Activated naive CD4-positive, alpha-beta T cell treated with Interleukin-2 at 50 U/mL for 16 hours (primary cell): ENCODE measurements around the gene EIF4G3.
"Not testable (repeated sequence)": the region's sequence is repeated elsewhere in the genome, so short reads cannot be mapped to it uniquely, and the experiment has no call there.

ENCODE experiments used
- DNase-seq: peaks from one replicate; pipeline ENCODE4 v3.0.0-alpha.2; 2020

EIF4G3 gene

DNA sequence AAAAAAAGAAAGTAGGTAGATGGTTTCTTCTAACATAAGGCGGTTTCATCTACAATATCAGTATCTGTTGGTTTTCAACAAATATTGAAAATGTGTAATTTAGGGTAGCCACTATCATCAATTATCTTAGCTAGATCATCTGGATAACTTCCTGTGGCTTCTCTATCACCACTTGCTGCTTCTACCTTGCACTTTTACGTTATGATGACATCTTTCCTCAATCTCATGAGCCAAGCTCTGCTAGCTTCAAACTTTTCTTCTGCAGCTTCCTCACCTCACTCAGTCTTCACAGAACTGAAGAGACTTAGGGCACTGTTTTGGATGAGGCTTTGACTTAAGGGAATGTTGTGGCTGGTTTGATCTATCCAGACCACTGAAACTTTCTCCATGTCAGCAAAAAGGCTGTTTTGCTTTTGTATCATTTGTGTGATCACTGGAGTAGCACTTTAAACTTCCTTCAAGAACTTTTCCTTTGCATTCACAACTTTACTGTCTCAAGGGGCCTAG lies 244.7 kb downstream of the EIF4G3 start:
- no peak for DNase-seq

DNA sequence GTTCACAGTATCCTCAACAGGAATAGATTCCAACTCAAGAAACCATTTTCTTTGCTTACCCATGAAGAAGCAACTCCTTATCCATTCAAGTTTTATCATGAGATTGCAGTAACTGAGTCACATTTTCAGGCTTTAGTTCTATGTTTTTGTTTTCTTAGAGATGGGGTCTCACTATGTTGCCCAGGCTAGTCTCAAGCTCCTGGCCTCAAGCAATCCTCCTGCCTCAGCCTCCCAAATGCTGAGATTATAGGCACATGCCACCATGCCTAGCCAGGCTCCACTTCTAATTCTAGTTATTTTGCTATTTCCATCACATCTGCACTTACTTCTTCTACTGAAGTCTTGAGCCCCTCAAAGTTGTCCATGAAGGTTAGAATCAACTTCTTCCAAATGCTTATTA lies 246.3 kb downstream of the EIF4G3 start:
- no peak for DNase-seq

DNA sequence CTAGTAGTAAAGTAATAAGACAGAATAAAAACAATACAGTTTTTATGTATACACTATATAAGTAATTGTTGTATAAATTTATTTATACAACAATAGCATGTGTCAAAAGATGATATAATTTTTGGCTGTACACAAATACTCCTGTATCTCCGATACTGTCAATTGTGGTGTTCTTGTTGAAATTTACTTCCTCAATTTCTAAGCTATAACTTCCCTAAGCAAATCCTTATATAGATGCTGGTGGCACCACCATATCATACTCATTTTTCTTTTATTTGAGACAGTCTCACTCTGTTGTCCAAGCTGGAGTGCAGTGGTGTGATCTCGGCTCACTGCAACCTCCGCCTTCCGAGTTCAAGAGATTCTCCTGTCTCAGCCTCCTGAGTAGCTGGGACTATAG lies 248.6 kb downstream of the EIF4G3 start:
- DNase-seq = no peak

DNA sequence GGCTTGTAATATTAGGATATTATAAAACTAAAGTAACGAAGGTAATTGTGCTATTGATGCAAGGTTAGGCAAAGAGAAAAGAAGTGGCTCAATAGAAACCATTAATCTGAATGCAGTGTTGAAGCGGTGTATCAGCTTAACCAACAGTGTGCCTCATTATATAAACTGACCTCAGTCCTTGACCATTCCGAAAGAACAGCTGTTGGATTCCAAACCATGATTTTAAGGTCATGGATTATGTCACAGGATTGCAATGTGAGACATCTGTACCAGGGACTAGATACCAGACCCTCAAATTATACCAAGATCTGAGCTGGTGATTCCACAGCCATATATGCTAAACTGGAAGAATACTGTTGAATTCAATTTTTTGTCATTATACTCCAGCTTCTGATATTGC lies 255.4 kb downstream of the EIF4G3 start:
- DNase-seq = no peak

DNA sequence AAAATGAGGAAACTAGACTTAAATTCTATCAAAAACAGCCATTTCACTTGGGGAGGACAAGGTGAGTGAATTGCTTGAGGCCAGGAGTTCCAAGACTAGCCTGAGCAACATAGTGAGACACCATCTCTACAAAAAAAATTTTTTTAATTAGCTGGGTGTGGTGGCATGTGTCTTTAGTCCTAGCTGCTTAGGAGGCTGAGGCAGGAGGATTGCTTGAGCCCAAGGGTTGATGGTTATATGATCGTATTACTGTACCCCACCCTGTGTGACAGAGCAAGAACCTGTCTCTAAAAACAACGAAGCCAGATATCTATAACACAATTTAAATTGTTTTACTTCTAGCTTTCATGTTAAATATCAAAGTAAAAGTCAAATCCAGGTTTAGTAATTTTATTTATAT lies 263.5 kb downstream of the EIF4G3 start:
- no peak for DNase-seq

DNA sequence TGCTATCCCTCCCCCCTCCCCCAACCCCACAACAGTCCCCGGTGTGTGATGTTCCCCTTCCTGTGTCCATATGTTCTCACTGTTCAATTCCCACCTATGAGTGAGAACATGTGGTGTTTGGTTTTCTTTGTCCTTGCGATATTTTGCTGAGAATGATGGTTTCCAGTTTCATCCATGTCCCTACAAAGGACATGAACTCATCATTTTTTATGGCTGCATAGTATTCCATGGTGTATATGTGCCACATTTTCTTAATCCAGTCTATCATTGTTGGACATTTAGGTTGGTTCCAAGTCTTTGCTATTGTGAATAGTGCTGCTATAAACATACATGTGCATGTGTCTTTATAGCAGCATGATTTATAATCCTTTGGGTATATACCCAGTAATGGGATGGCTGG lies 269.2 kb downstream of the EIF4G3 start:
- DNase-seq = not testable (repeated sequence)

- no peak for DNase-seq
Observed at GRCh38 chr1:20903437-20903836, 273.3 kb downstream of the EIF4G3 start.

- DNase-seq = no peak
Observed at GRCh38 chr1:20900056-20900455, 276.6 kb downstream of the EIF4G3 start.

DNA sequence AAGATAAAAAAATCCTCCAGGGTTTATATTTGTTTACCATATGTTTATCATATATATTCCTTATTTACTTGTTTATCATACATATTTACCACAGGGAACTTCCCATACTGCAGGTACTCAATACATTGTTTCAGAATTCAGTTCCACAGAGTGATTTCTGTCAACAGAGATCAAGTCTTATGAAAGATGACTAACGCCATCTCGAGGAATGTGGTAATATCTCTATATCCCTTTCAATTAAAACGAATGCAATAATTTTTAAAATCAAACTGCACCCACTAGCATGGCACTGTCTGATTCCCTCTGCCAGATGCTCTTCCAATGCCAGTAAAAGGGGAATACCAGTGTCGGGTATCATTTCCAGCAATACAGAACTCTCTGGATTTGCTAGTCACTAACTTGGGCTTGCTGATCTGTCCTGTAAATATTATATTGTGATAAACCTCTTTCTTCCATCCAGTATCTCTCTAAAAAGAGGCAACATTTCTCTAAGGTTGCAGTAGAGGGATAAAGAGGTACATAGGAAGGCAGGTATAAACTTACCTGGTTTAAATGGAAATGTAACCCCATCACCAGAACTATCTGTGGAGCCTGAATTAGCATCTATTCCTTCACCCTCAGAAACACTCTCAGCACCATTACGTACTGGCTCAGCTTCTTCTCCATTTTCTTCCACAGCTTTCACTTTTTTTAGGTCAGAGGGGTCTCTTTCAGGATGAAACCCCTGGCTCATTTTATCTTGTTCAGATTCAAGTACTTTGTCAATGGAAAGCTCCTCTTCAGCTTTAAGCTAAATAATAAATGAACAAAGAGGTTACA lies 277.3 kb downstream of the EIF4G3 start:
- DNase-seq = no peak

DNA sequence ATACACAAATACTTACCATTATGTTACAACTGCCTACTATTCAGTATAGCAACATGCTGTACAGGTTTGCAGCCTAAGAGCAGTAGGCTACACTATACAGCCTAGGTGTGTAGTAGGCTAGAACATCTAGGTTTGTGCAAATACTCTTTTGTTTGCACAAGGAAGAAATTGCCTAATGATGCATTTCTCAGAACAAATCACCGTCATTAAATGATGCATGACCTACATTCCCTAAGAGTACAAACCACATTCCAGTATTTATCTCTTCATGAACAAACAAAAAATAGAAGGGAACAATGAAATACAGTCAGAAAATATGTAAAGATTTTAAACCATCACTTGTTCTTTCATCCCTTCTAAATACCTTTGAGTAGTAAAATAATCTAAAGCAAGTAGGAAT lies 279.9 kb downstream of the EIF4G3 start:
- no peak for DNase-seq

GRCh38 chr1:20893931-20894330 lies 282.8 kb downstream of the EIF4G3 start:
- DNase-seq = no peak

DNA sequence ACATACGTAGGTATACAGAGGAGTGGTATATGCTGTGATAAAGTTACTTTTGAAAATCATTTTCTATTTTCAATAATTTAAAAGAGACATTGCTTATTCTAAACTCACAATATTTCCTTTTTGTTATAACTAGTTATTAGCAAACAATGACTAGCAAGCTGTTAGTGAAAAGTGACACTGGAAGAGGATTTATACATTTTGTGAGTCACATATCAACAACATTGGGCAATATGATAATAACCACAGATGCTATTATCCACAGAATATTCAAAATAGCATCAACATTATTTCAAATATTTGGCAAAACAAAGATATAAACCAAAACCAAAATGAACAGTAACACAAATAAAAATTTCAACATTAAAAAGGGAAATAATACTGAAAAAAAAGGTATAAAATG lies 285.6 kb downstream of the EIF4G3 start:
- DNase-seq = no peak

- no peak for DNase-seq
Observed at GRCh38 chr1:20887246-20887645, 289.5 kb downstream of the EIF4G3 start.

DNA sequence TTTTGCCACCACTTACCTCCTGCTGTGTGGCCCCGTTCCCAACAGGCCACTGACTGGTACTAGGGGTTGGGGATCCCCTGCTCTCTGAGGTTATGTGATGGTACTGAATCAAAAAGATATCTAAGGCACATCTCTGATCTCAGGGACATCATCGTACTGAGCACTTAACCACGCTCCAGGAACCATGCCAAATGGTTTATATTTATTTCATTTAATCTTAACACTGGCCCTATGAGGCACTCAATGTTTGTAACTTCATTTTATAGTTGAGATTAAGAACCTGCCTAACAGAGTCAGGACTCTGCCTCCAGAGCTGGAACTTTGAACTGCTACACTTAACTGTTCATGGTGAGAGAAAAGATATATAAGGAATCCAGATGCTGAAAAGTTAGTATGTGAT lies 291.6 kb downstream of the EIF4G3 start:
- DNase-seq = no peak

- no peak for DNase-seq
Observed at GRCh38 chr1:20884513-20884912, 292.2 kb downstream of the EIF4G3 start.

DNA sequence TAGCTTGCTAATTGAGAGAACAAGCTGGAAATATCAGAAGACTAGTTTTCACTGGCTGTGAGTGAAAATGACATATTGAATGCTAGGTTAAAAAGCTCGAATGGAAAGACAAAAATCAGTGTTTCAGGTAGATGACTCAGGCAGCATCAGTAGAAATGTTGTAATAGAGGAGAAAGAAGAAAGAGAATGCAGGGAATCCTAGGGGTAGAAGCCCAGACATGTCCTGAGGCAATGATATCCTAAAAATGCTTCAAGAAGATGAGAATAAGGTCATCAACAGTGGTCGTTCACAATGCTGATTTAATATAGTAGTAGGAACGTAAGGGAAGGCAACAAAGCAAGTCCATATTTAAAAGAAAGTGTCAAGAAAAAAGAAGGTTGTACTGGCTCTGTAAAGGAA lies 292.9 kb downstream of the EIF4G3 start:
- no peak for DNase-seq

- no peak for DNase-seq
Observed at GRCh38 chr1:20882837-20883236, 293.9 kb downstream of the EIF4G3 start.

GRCh38 chr1:20878799-20879198 lies 297.9 kb downstream of the EIF4G3 start:
- DNase-seq = no peak

DNA sequence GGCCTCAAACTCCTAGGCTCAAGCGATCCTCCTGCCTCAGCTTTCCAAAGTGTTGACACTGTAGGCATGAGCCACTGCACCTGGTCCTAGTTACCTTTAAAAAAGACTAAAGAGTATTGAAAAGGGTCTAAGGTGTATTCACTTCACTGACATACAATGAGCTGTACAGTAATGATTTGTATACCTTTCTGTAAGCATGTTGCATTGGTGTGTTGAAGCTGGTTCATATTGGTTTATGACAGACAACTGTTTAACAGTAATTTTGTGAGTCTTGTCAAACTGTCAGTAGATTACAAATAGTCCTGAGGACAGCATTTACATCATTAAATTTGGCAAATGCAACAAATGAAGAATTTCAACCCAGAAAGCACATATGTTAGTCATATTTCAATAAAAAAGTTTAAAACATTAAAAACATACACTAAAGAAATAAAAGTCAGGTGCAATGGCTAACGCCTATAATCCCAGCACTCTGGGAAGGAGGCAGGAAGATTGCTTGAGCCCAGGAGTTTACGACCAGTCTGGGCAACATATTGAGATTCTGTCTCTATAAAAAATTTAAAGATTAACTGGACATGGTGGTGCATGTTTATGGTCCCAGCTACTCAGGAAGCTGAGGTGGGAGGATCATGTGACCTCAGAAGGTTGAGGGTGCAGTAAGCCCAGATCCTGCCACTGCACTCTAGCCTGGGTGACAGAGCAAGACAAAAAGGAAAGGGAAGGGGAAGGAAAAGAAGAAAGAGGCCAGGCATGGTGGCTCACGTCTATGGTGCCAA lies 301.3 kb downstream of the EIF4G3 start:
- no peak for DNase-seq

GRCh38 chr1:20873311-20873710 lies 303.4 kb downstream of the EIF4G3 start:
- DNase-seq = no peak

- no peak for DNase-seq
Observed at GRCh38 chr1:20871419-20871818, 305.3 kb downstream of the EIF4G3 start.

- DNase-seq = no peak
Observed at GRCh38 chr1:20870718-20871117, 306.0 kb downstream of the EIF4G3 start.

- no peak for DNase-seq
Observed at GRCh38 chr1:20868263-20868662, 308.4 kb downstream of the EIF4G3 start.

- no peak for DNase-seq
Observed at GRCh38 chr1:20867847-20868246, 308.9 kb downstream of the EIF4G3 start.
